Measurements from ENCODE around the gene GRM6.

Gene GRM6

GRCh38 chr5:178994580-178995340 lies at the start of gene GRM6:
TSS of gene GRM6 (minus strand) at chr5:178995320. CDS start at chr5:178994944, 376 bp downstream.
- Histone ChIP-seq H3K9ac (ENCODE audit: low read depth, low read length) (no peak within 1 kb of the TSS), H3K27me3 (ENCODE audit: control insufficient read depth, insufficient read depth, low read length) (peaks cover 38% of the 10 kb centered on the region), H3K27ac (ENCODE audit: low read depth, low read length) (no peak within 1 kb of the TSS), H3K4me1 (ENCODE audit: control insufficient read depth, insufficient read depth, low read length) (no peaks in the 10 kb centered on the region), H3K36me3 (ENCODE audit: control insufficient read depth, insufficient read depth, low read length) (no peaks in the 10 kb centered on the region), H3K4me3 (ENCODE audit: low read depth, low read length) (peak within 1 kb of the TSS; percentile 48), H3K9me3 (ENCODE audit: control insufficient read depth, insufficient read depth, low read length) (peaks cover 42% of the 10 kb centered on the region)

GRCh38 chr5:179044765-179045164 lies 49.6 kb upstream of the GRM6 start:
- Histone ChIP-seq H3K9me3 (ENCODE audit: control insufficient read depth, insufficient read depth, low read length) (peaks cover 75% of the 10 kb centered on the region), H3K9ac (ENCODE audit: low read depth, low read length) (no peak overlapping the region), H3K27me3 (ENCODE audit: control insufficient read depth, insufficient read depth, low read length) (no peaks in the 10 kb centered on the region), H3K4me1 (ENCODE audit: control insufficient read depth, insufficient read depth, low read length) (no peaks in the 10 kb centered on the region), H3K36me3 (ENCODE audit: control insufficient read depth, insufficient read depth, low read length) (no peaks in the 10 kb centered on the region), H3K27ac (ENCODE audit: low read depth, low read length) (no peak overlapping the region), H3K4me3 (ENCODE audit: low read depth, low read length) (no peak overlapping the region)

- H3K4me3 ChIP-seq (ENCODE audit: low read depth, low read length), result peak overlapping the region; percentile 14; the same call in 1 of the 2 replicates
- no peak overlapping the region for H3K27ac ChIP-seq (ENCODE audit: low read depth, low read length)
- no peaks in the 10 kb centered on the region for H3K27me3 ChIP-seq (ENCODE audit: control insufficient read depth, insufficient read depth, low read length)
- H3K9me3 ChIP-seq (ENCODE audit: control insufficient read depth, insufficient read depth, low read length), result peaks cover 94% of the 10 kb centered on the region
- peaks cover 35% of the 10 kb centered on the region for H3K36me3 ChIP-seq (ENCODE audit: control insufficient read depth, insufficient read depth, low read length)
- H3K9ac ChIP-seq (ENCODE audit: low read depth, low read length), result no peak overlapping the region
- H3K4me1 ChIP-seq (ENCODE audit: control insufficient read depth, insufficient read depth, low read length), result no peaks in the 10 kb centered on the region
These were observed 38.0 kb upstream of the GRM6 start for GRCh38 chr5:179033004-179033580.

- Histone ChIP-seq H3K36me3 (ENCODE audit: control insufficient read depth, insufficient read depth, low read length) (peaks cover 17% of the 10 kb centered on the region), H3K27me3 (ENCODE audit: control insufficient read depth, insufficient read depth, low read length) (no peaks in the 10 kb centered on the region; the same call in 1 of the 2 replicates), H3K4me1 (ENCODE audit: control insufficient read depth, insufficient read depth, low read length) (no peaks in the 10 kb centered on the region), H3K4me3 (ENCODE audit: low read depth, low read length) (peak within 1 kb of the TSS; percentile 68), H3K9ac (ENCODE audit: low read depth, low read length) (peak within 1 kb of the TSS; percentile 50), H3K27ac (ENCODE audit: low read depth, low read length) (peak within 1 kb of the TSS; percentile 79), H3K9me3 (ENCODE audit: control insufficient read depth, insufficient read depth, low read length) (peaks cover 51% of the 10 kb centered on the region)
These were observed 28.5 kb upstream of the GRM6 start, which contains the start of gene ZNF879 for GRCh38 chr5:179023528-179024189. TSS of gene ZNF879 (plus strand) at chr5:179023804. CDS start at chr5:179025005, 1,201 bp downstream.

- Histone ChIP-seq H3K9me3 (ENCODE audit: control insufficient read depth, insufficient read depth, low read length) (peaks cover 76% of the 10 kb centered on the region), H3K9ac (ENCODE audit: low read depth, low read length) (no peak overlapping the region), H3K36me3 (ENCODE audit: control insufficient read depth, insufficient read depth, low read length) (no peaks in the 10 kb centered on the region), H3K27ac (ENCODE audit: low read depth, low read length) (no peak overlapping the region), H3K27me3 (ENCODE audit: control insufficient read depth, insufficient read depth, low read length) (no peaks in the 10 kb centered on the region), H3K4me1 (ENCODE audit: control insufficient read depth, insufficient read depth, low read length) (no peaks in the 10 kb centered on the region), H3K4me3 (ENCODE audit: low read depth, low read length) (no peak overlapping the region)
These were observed 13.5 kb upstream of the GRM6 start for GRCh38 chr5:179008667-179009066.

GRCh38 chr5:179006564-179006963 lies 11.4 kb upstream of the GRM6 start:
- H3K4me1 ChIP-seq (ENCODE audit: control insufficient read depth, insufficient read depth, low read length), result no peaks in the 10 kb centered on the region
- H3K4me3 ChIP-seq (ENCODE audit: low read depth, low read length), result no peak overlapping the region
- no peak overlapping the region for H3K9ac ChIP-seq (ENCODE audit: low read depth, low read length)
- no peaks in the 10 kb centered on the region for H3K27me3 ChIP-seq (ENCODE audit: control insufficient read depth, insufficient read depth, low read length)
- H3K36me3 ChIP-seq (ENCODE audit: control insufficient read depth, insufficient read depth, low read length), result no peaks in the 10 kb centered on the region
- H3K27ac ChIP-seq (ENCODE audit: low read depth, low read length), result no peak overlapping the region
- peaks cover 70% of the 10 kb centered on the region for H3K9me3 ChIP-seq (ENCODE audit: control insufficient read depth, insufficient read depth, low read length)

- no peak overlapping the region for H3K27ac ChIP-seq (ENCODE audit: low read depth, low read length)
- H3K4me3 ChIP-seq (ENCODE audit: low read depth, low read length), result no peak overlapping the region
- H3K9ac ChIP-seq (ENCODE audit: low read depth, low read length), result no peak overlapping the region
- H3K4me1 ChIP-seq (ENCODE audit: control insufficient read depth, insufficient read depth, low read length), result no peaks in the 10 kb centered on the region
- peaks cover 31% of the 10 kb centered on the region for H3K27me3 ChIP-seq (ENCODE audit: control insufficient read depth, insufficient read depth, low read length)
- peaks cover 44% of the 10 kb centered on the region for H3K9me3 ChIP-seq (ENCODE audit: control insufficient read depth, insufficient read depth, low read length)
- H3K36me3 ChIP-seq (ENCODE audit: control insufficient read depth, insufficient read depth, low read length), result no peaks in the 10 kb centered on the region
These were observed 3.3 kb upstream of the GRM6 start for GRCh38 chr5:178998441-178998840.

- no peaks in the 10 kb centered on the region for H3K4me1 ChIP-seq (ENCODE audit: control insufficient read depth, insufficient read depth, low read length)
- no peak overlapping the region for H3K9ac ChIP-seq (ENCODE audit: low read depth, low read length)
- no peaks in the 10 kb centered on the region for H3K36me3 ChIP-seq (ENCODE audit: control insufficient read depth, insufficient read depth, low read length)
- peaks cover 38% of the 10 kb centered on the region for H3K27me3 ChIP-seq (ENCODE audit: control insufficient read depth, insufficient read depth, low read length)
- no peak overlapping the region for H3K4me3 ChIP-seq (ENCODE audit: low read depth, low read length)
- no peak overlapping the region for H3K27ac ChIP-seq (ENCODE audit: low read depth, low read length)
- H3K9me3 ChIP-seq (ENCODE audit: control insufficient read depth, insufficient read depth, low read length), result peaks cover 40% of the 10 kb centered on the region
These were observed 2.1 kb upstream of the GRM6 start for GRCh38 chr5:178997191-178997590.

- no peaks in the 10 kb centered on the region for H3K36me3 ChIP-seq (ENCODE audit: control insufficient read depth, insufficient read depth, low read length)
- H3K4me1 ChIP-seq (ENCODE audit: control insufficient read depth, insufficient read depth, low read length), result no peaks in the 10 kb centered on the region
- no peak overlapping the region for H3K27ac ChIP-seq (ENCODE audit: low read depth, low read length)
- H3K4me3 ChIP-seq (ENCODE audit: low read depth, low read length), result no peak overlapping the region
- no peak overlapping the region for H3K9ac ChIP-seq (ENCODE audit: low read depth, low read length)
- peaks cover 38% of the 10 kb centered on the region for H3K27me3 ChIP-seq (ENCODE audit: control insufficient read depth, insufficient read depth, low read length)
- peaks cover 39% of the 10 kb centered on the region for H3K9me3 ChIP-seq (ENCODE audit: control insufficient read depth, insufficient read depth, low read length)
These were observed 1.0 kb upstream of the GRM6 start for GRCh38 chr5:178996156-178996555.

GRCh38 chr5:178995341-178995690 lies 196 bp upstream of the GRM6 start:
- H3K4me1 ChIP-seq (ENCODE audit: control insufficient read depth, insufficient read depth, low read length), result no peaks in the 10 kb centered on the region
- peaks cover 38% of the 10 kb centered on the region for H3K27me3 ChIP-seq (ENCODE audit: control insufficient read depth, insufficient read depth, low read length)
- no peak overlapping the region for H3K27ac ChIP-seq (ENCODE audit: low read depth, low read length)
- H3K9me3 ChIP-seq (ENCODE audit: control insufficient read depth, insufficient read depth, low read length), result peaks cover 39% of the 10 kb centered on the region
- H3K9ac ChIP-seq (ENCODE audit: low read depth, low read length), result no peak overlapping the region
- no peaks in the 10 kb centered on the region for H3K36me3 ChIP-seq (ENCODE audit: control insufficient read depth, insufficient read depth, low read length)
- H3K4me3 ChIP-seq (ENCODE audit: low read depth, low read length), result peak overlapping the region; percentile 48

Measured in HUES48 (cell line).